HCT116 (cell line): Measurements from ENCODE around the gene PICALM. TPM values are rescaled to one million over a fixed set of nuclear protein-coding genes. Genes with fewer than 3 reads are reported as not detected.

Source experiments
- ATAC-seq: fragments of 200-7000 bp; cut with Tn5 transposase; 2 replicates; pipeline ENCODE4 v1.9.1; 2020; ENCODE audit warnings: mild to moderate bottlenecking, moderate library complexity
- BruUV-seq: library from RNA; stranded (reverse); fragments of 400-500 nt; replicated peaks from 2 replicates; lab custom pipeline; 2021; lab: Mats Ljungman, UMichigan
- CTCF ChIA-PET: fragments of 300-600 bp; sonication (Branson Sonifier 250); formaldehyde crosslinking; loops from one replicate; lab custom pipeline; 2021; ENCODE audit warnings: antibody characterized with exemption; lab: Charles Lee
- POLR2A ChIA-PET: fragments of 300-600, 350-600 bp; sonication (Branson Sonifier 250); formaldehyde crosslinking; loops from one replicate; lab custom pipeline; 2021; ENCODE audit warnings: antibody characterized with exemption; lab: Charles Lee
- RAD21 ChIA-PET, 2 experiments: fragments of 300-600 bp; sonication (Branson Sonifier 250); formaldehyde crosslinking; loops; one replicate each; lab custom pipeline; 2023; ENCODE audit warnings: low total read pairs in 2 of 2; ENCODE audit not compliant: uncharacterized antibody in 2 of 2, unreplicated experiment in 2 of 2, low non-redundant PET in 1 of 2; lab: Charles Lee
- DNase-seq: peaks from one replicate; pipeline ENCODE4 v3.0.0-alpha.2; 2010; ENCODE audit warnings: low read depth, low spot score
- H2AFZ ChIP-seq: fragments of 200-600 bp; shearing (Covaris generic), sonication (generic); 2 replicates; pipeline ENCODE4 v1.6.1; 2017; ENCODE audit warnings: low read depth, mixed run types, mixed read lengths, antibody characterized with exemption, low read length; ENCODE audit not compliant: poor library complexity, severe bottlenecking
- H3K27ac ChIP-seq: 2 replicates; pipeline ENCODE4 v1.5.1; 2012; ENCODE audit warnings: low read depth, low read length
- H3K27me3 ChIP-seq: fragments of 200-600 bp; sonication (generic); 2 replicates; pipeline ENCODE4 v1.6.1; 2016; ENCODE audit warnings: mixed run types, low read length, mixed read lengths; ENCODE audit not compliant: insufficient read depth
- H3K36me3 ChIP-seq, 2 experiments: fragments of 200-500 bp in 1 of 2; fragments of 200-600 bp in 1 of 2; sonication (Bioruptor generic) in 1 of 2; sonication (generic) in 1 of 2; 2 replicates each; pipeline versions ENCODE4 v1.5.1 to v1.6.1; 2014 to 2016; ENCODE audit warnings: low read length in 2 of 2, inconsistent platforms in 1 of 2, mixed read lengths in 1 of 2, mixed run types in 1 of 2; ENCODE audit not compliant: insufficient read depth in 2 of 2, control insufficient read depth in 1 of 2
- H3K4me1 ChIP-seq, 2 experiments: fragments of 200-600 bp in 1 of 2; sonication (generic) in 1 of 2; 2 replicates each; pipeline versions ENCODE4 v1.5.1 to v1.6.1; 2012 to 2017; ENCODE audit warnings: low read length in 2 of 2, inconsistent platforms in 1 of 2, mild to moderate bottlenecking in 1 of 2, mixed read lengths in 1 of 2, mixed run types in 1 of 2, moderate library complexity in 1 of 2; ENCODE audit not compliant: insufficient read depth in 2 of 2, control insufficient read depth in 1 of 2
- H3K4me2 ChIP-seq: fragments of 200-600 bp; sonication (generic); 2 replicates; pipeline ENCODE4 v1.6.1; 2017; ENCODE audit warnings: mixed run types, low read length, mixed read lengths
- H3K4me3 ChIP-seq, 2 experiments: fragments of 200-600 bp in 1 of 2; sonication (generic) in 1 of 2; replicated peaks in 1 of 2; 2 replicates each; pipeline ENCODE4 v1.5.1; 2011 to 2016; ENCODE audit warnings: low read length in 2 of 2, control low read depth in 1 of 2, low read depth in 1 of 2, mild to moderate bottlenecking in 1 of 2, mixed read lengths in 1 of 2, mixed run types in 1 of 2
- H3K79me2 ChIP-seq: fragments of 200-600 bp; sonication (generic); 2 replicates; pipeline ENCODE4 v1.6.1; 2017; ENCODE audit warnings: mild to moderate bottlenecking, mixed run types, low read length, moderate library complexity, mixed read lengths; ENCODE audit not compliant: insufficient read depth
- H3K9ac ChIP-seq: fragments of 200-600 bp; sonication (generic); 2 replicates; pipeline ENCODE4 v1.6.1; 2016; ENCODE audit warnings: low read length, mixed read lengths
- H3K9me2 ChIP-seq: fragments of 200-600 bp; sonication (generic), shearing (Covaris generic); 2 replicates; pipeline ENCODE4 v1.6.1; 2017; ENCODE audit warnings: mixed run types, mild to moderate bottlenecking, moderate library complexity; ENCODE audit not compliant: insufficient read depth
- H3K9me3 ChIP-seq, 2 experiments: fragments of 200-500 bp in 1 of 2; fragments of 200-600 bp in 1 of 2; sonication (Bioruptor generic) in 1 of 2; sonication (generic) in 1 of 2; 2 replicates each; pipeline ENCODE4 v1.6.1; 2014 to 2017; ENCODE audit warnings: low read length in 2 of 2, mixed read lengths in 2 of 2, inconsistent platforms in 1 of 2, low read depth in 1 of 2, mild to moderate bottlenecking in 1 of 2, mixed run types in 1 of 2, moderate library complexity in 1 of 2; ENCODE audit not compliant: control insufficient read depth in 1 of 2, insufficient read depth in 1 of 2
- H4K20me1 ChIP-seq: fragments of 200-600 bp; sonication (generic), shearing (Covaris generic); 2 replicates; pipeline ENCODE4 v1.6.1; 2017; ENCODE audit warnings: mixed run types, mild to moderate bottlenecking, moderate library complexity; ENCODE audit not compliant: insufficient read depth
- ATF3 ChIP-seq: IDR thresholded peaks from 2 replicates; pipeline ENCODE4 v1.6.1; 2012
- CEBPB ChIP-seq: IDR thresholded peaks from 2 replicates; pipeline ENCODE4 v1.6.1; 2012; ENCODE audit warnings: low read depth
- EGR1 ChIP-seq: IDR thresholded peaks from 2 replicates; pipeline ENCODE4 v1.6.1; 2012; ENCODE audit warnings: low read depth
- ELF1 ChIP-seq: IDR thresholded peaks from 2 replicates; pipeline ENCODE4 v1.6.1; 2012; ENCODE audit warnings: low read depth, borderline replicate concordance
- FOSL1 ChIP-seq: IDR thresholded peaks from 2 replicates; pipeline ENCODE4 v1.6.1; 2012; ENCODE audit warnings: low read depth
- JUND ChIP-seq: IDR thresholded peaks from 2 replicates; pipeline ENCODE4 v1.6.1; 2012
- POLR2A ChIP-seq: IDR thresholded peaks from 2 replicates; pipeline ENCODE4 v1.7.0; 2011; ENCODE audit warnings: borderline replicate concordance; ENCODE audit not compliant: insufficient read depth, insufficient read length; ENCODE audit errors: extremely low read depth
- RAD21 ChIP-seq: IDR thresholded peaks from 2 replicates; pipeline ENCODE4 v1.6.1; 2012; ENCODE audit warnings: low read depth, mild to moderate bottlenecking
- REST ChIP-seq: IDR thresholded peaks from 2 replicates; pipeline ENCODE4 v1.6.1; 2012; ENCODE audit warnings: low read depth
- SRF ChIP-seq: IDR thresholded peaks from 2 replicates; pipeline ENCODE4 v1.6.1; 2012; ENCODE audit warnings: low read depth
- ZBTB33 ChIP-seq: IDR thresholded peaks from 2 replicates; pipeline ENCODE4 v1.6.1; 2011; ENCODE audit warnings: mild to moderate bottlenecking, low read length, moderate library complexity; ENCODE audit not compliant: insufficient replicate concordance; ENCODE audit errors: extremely low read depth
- ZNF274 ChIP-seq: fragments of 200-500 bp; sonication (Bioruptor generic); IDR thresholded peaks from 2 replicates; pipeline ENCODE4 v1.6.1; 2014; ENCODE audit warnings: mild to moderate bottlenecking, low read depth, low read length, inconsistent platforms
- intact Hi-C: fragments of 100-400 bp; cut with micrococcal nuclease; formaldehyde crosslinking; loops from 2 replicates; pipeline ENCODE4 v1.10.0; 2022
- total RNA-seq: library from RNA; stranded (reverse); gene quantifications from one replicate; pipeline ENCODE4 v1.2.1, GENCODE V29; 2021; ENCODE audit not compliant: unreplicated experiment

PICALM gene
- total RNA-seq, 1 experiment from 2014 or later = 90.6 TPM

- TF ChIP-seq REST (no peak), ZBTB33 (no peak), EGR1 (no peak), ZNF274 (no peak), FOSL1 (no peak), JUND (no peak), CEBPB (no peak)
Measured at GRCh38 chr11:85945788-85946187, 123.1 kb downstream of the PICALM start (continued).

- Histone ChIP-seq H3K4me2 (no peak overlapping the region), H3K27ac (no peak overlapping the region), H4K20me1 (no peaks in the 10 kb centered on the region), H3K9ac (no peak overlapping the region), H3K9me3 (no peaks in the 10 kb centered on the region; a peak in 1 of 4 replicates), H3K79me2 (no peaks in the 10 kb centered on the region), H3K27me3 (no peaks in the 10 kb centered on the region), H3K4me1 (peaks cover 0 to 19% of the 10 kb centered on the region in 2 experiments; a peak in 1 of 4 replicates), H3K36me3 (no peaks in the 10 kb centered on the region), H3K4me3 (no peak overlapping the region), H2AFZ (no peak overlapping the region), H3K9me2 (no peaks in the 10 kb centered on the region)
- no peak for TF ChIP-seq ATF3
- no peak for TF ChIP-seq JUND
- no peak for TF ChIP-seq CEBPB
- no peak for TF ChIP-seq RAD21
- TF ChIP-seq FOSL1 = no peak
- TF ChIP-seq ELF1 = no peak
- TF ChIP-seq POLR2A = no peak
- no peak for TF ChIP-seq SRF
- RAD21 ChIA-PET = no interaction called here
- CTCF ChIA-PET = no interaction called here
- ATAC-seq (no peak), DNase-seq (no peak)
- POLR2A ChIA-PET = no interaction called here
- intact Hi-C loops = loop anchor here (10.0 kb wide), 1 partner anchor 350 kb away; no protein-coding TSS in a partner anchor
- BruUV-seq = no TSS peak
Measured at GRCh38 chr11:85945296-85945695, 123.6 kb downstream of the PICALM start.
